Stomach smooth muscle (tissue), 2 donors: ENCODE results near the gene CATSPER1.

Experiments
- H3K27ac ChIP-seq: one replicate; pipeline ENCODE4 v1.7.0; 2013; ENCODE audit warnings: mild to moderate bottlenecking, low read length, inconsistent platforms
- H3K27me3 ChIP-seq, 2 donors: one replicate each; pipeline ENCODE4 v1.7.0; 2013; ENCODE audit warnings: low read length in 2 of 2; ENCODE audit not compliant: insufficient read depth in 2 of 2, control insufficient read depth in 1 of 2
- H3K36me3 ChIP-seq, 2 donors: one replicate each; pipeline ENCODE4 v1.7.0; 2013; ENCODE audit warnings: low read length in 2 of 2; ENCODE audit not compliant: control insufficient read depth in 2 of 2, insufficient read depth in 2 of 2
- H3K4me1 ChIP-seq: one replicate; pipeline ENCODE4 v1.7.0; 2013; ENCODE audit warnings: low read length; ENCODE audit not compliant: control insufficient read depth, insufficient read depth
- H3K4me3 ChIP-seq, 2 donors: one replicate each; pipeline ENCODE4 v1.7.0; 2013; ENCODE audit warnings: low read length in 2 of 2
- H3K9ac ChIP-seq, 2 donors: one replicate each; pipeline ENCODE4 v1.7.0; 2013; ENCODE audit warnings: low read length in 2 of 2, mild to moderate bottlenecking in 1 of 2
- H3K9me3 ChIP-seq, 2 donors: one replicate each; pipeline ENCODE4 v1.7.0; 2013; ENCODE audit warnings: low read length in 2 of 2; ENCODE audit not compliant: control insufficient read depth in 2 of 2
- donor health status: healthy.
- donor health status: Pancreatic carcinoma.

Gene CATSPER1

DNA sequence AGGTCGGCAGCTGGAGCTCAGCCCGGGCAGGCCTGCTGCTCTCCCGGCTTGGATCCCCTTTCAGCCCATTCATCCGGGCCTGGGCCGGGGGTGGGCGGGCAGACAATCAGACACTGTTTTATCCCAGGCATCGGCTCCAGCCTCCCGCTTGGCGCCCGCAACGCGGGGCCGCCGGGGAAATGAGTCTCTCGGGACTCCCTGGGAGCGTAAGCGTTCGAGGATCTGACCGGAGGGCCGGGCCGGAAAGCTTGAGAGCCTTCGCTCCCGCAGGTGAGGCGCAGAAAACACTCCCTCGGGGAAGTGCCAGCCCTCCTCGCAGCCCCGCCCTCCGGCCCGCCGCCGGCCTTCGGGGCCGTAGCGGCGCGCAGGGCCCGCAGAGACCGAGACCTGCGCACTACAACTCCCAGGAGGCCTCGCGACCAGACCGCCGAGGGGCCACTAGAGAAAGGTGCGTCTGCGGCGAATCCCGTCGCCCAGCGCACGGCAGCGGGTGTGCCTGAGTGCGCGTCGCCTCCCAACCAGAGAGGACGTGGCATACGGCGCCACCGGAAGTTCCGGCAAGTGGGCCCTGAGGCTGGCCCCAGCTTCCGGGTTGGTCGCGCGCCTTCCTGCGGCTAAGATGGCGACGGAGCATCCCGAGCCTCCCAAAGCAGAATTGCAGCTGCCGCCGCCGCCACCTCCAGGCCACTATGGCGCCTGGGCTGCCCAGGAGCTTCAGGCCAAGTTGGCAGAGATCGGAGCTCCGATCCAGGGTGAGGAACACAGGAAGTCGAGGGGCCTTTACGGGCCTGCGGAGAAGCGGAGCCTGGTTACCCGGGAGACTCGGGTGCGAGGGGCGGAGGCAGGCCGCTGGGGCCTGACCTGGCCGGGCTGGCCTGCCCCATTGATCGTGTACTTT is 25.7 kb upstream of the CATSPER1 start, which contains the start of gene SF3B2:
Gene SF3B2, plus strand, starts transcription at position 599 of the 898 bp plus-strand sequence. Its CDS starts 21 bp downstream, at position 620.
- Histone ChIP-seq H3K9ac (peak within 1 kb of the TSS; percentile 92 to 97), H3K36me3 (peaks cover 10 to 19% of the 10 kb centered on the region in 2 donors), H3K4me1 (peaks cover 24% of the 10 kb centered on the region), H3K4me3 (peak within 1 kb of the TSS; percentile 98 to 99), H3K27me3 (peaks cover 6 to 18% of the 10 kb centered on the region in 2 donors), H3K9me3 (no peaks in the 10 kb centered on the region), H3K27ac (peak within 1 kb of the TSS; percentile 79)

DNA sequence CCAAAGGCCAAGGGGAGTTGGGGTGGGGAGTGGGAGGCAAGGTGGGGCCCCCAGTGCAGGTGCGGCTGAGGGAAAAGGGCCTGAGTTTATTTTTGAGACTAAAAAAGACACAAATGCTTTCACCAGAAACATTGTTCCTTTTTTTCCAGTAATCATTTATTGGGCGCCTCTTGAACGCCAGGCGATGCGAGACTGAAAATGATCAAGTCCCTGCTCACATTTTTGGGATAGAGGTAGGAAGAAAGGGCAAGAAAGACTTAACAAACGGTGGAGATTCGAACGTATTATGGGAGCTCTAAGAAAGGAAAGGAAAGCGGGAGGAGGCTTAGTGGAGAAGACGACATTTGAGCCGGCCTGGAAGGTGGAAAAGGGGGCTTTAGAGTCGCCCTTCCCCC is 25.1 kb upstream of the CATSPER1 start:
- Histone ChIP-seq H3K4me1 (peaks cover 24% of the 10 kb centered on the region), H3K27ac (peak overlapping the region; percentile 79), H3K9ac (peak overlapping the region; percentile 82 to 89), H3K27me3 (peaks cover 6 to 20% of the 10 kb centered on the region in 2 donors), H3K36me3 (peaks cover 4 to 12% of the 10 kb centered on the region in 2 donors), H3K9me3 (no peaks in the 10 kb centered on the region), H3K4me3 (peak overlapping the region; percentile 98 to 99)

DNA sequence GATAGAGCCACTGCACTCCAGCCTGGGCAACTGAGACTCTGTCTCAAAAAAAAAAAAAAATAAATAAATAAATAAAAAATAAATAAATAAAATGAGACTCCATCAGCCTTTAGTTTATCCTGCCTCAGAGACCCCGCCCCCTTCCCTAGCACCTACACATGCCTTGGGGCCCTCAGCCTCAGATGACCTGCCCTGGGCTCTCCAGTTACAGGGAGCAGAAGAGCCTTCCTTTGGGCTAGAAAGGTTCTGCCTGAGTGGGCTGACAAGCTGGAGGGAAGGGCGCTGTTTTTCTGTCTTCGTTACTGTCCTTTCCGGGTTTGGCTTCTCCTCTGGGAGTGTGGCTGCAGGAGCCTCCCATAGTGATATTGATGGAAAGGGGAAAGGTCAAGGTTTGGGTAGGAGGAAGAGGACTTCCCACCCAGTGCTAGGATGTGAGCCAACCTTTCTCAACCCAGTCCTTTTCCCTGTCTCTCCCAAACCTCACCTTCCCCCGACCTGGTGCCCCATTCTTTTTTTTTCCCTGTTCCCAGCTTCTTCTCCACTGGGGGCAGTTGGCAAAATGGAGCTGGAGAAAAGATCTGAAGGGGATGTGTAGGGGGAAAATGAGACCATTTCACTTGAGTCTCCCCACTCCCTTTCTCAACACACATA is 24.4 kb upstream of the CATSPER1 start:
- peaks cover 6 to 23% of the 10 kb centered on the region in 2 donors for H3K27me3 ChIP-seq
- H3K27ac ChIP-seq: peak overlapping the region; percentile 79
- no peaks in the 10 kb centered on the region for H3K9me3 ChIP-seq
- no peak overlapping the region for H3K4me3 ChIP-seq
- peak overlapping the region in 1 of 2 donors; percentile 89 for H3K9ac ChIP-seq
- peaks cover 4 to 8% of the 10 kb centered on the region in 2 donors for H3K36me3 ChIP-seq
- H3K4me1 ChIP-seq: peaks cover 24% of the 10 kb centered on the region

DNA sequence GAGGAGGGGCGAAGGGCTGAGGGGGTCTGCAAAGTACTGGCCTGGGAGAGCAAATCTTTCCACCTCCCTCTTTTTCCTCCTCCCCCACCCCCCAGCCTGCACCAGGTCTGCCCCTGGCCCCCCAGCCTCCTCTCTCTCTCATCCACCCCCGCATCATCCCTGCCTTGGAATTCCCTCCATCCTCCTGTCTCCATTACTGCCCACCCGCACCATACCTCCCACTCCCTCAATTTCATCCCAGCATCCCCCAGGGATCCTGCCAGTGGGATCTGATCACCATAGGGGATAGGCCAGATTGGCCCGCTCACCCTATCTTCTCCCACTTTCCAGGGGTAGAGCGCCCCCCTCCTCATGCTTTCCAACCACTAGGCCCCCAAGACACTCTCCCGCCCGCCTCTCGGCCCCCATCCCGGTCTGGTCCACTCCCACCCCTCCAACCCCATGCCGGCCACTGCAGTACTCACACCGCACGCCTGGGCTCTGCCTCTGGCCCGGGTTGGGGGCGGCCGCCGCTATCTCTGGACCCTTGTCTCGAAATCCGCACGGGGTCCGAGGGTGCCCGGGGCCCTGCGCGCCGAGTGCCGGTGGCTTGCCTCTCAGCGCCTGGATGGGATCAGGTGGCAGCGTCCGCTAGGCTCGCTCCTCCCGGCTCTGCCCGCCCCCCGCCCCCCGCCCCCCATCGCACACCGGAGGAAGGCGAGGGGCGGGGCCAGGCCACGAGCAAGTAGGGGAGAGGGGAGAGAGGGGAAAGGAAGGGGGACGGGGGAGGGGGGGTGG is 22.5 kb upstream of the CATSPER1 start, which contains the start of gene GAL3ST3:
Gene GAL3ST3, minus strand, starts transcription at position 615 of the 777 bp plus-strand sequence. CDS start 3,746 bp downstream, outside the sequence.
- H3K27me3 ChIP-seq: peaks cover 6 to 23% of the 10 kb centered on the region in 2 donors
- no peak within 1 kb of the TSS for H3K27ac ChIP-seq
- H3K4me3 ChIP-seq: no peak within 1 kb of the TSS
- H3K9ac ChIP-seq: no peak within 1 kb of the TSS
- peaks cover 30% of the 10 kb centered on the region for H3K4me1 ChIP-seq
- no peaks in the 10 kb centered on the region for H3K9me3 ChIP-seq
- H3K36me3 ChIP-seq: no peaks in the 10 kb centered on the region

DNA sequence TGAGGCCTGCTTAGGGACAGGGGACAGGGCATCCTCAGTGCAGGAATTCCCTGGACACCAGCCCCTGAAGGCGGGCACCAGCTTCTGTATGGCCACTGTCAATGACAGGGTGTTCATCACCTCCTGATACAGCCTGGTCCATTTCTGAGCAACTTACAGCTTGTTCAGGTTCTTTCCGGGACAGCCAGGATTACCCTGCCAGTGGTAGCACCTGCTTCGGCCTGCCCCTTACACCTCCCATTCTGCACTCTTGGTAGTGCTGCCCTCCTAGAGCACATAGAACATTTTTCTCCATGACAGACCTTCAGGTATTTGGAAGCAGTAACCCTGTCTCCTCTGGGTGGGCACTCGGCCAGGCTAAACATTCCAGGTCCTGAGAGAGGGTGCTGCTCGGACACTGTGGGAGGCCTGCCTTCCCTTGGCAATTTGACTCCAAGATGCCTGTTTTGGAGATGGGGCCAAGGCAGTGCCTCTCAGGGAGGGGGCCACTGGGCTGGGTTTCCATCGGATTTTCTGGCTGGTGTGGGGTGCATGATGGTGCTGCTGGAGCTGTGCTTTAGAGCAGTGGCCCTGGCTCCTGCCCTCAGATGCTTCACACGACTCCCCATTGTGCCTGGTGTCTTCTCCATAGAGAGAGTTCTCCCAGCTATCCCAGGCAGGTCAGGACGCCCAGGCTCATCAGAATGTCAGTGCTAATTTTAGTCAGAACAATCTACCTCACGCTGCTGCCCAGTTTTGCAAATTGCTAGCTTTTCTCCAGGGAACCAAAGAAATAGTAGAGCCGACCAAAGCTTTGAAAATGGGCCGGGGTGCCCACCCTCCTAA is 21.5 kb upstream of the CATSPER1 start:
- Histone ChIP-seq H3K36me3 (no peaks in the 10 kb centered on the region), H3K9me3 (no peaks in the 10 kb centered on the region), H3K4me1 (peaks cover 21% of the 10 kb centered on the region), H3K4me3 (no peak overlapping the region), H3K9ac (no peak overlapping the region), H3K27me3 (peaks cover 6 to 23% of the 10 kb centered on the region in 2 donors), H3K27ac (no peak overlapping the region)

DNA sequence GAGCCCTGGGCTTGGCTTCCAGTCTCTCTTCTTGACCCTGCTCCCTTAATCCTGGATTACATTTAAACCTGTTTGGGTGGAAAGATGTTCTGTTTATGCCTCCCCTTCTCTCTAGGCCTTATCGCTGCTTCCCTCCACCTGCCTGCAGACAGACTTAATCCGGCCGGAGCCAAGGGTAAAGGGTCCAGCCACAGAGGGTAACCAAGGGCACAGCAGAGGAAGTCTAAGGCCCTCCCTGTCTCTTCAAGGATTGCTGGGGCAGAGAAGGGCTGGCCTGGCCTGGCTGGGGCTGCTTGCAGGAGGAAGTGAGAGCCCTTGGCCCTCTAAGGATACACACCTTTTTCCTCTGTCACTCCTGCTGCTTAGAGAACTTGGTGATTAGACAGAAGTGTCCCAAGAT is 20.6 kb upstream of the CATSPER1 start:
- Histone ChIP-seq H3K4me1 (peaks cover 17% of the 10 kb centered on the region), H3K4me3 (no peak overlapping the region), H3K9me3 (no peaks in the 10 kb centered on the region), H3K9ac (no peak overlapping the region), H3K36me3 (no peaks in the 10 kb centered on the region), H3K27ac (no peak overlapping the region), H3K27me3 (peaks cover 6 to 23% of the 10 kb centered on the region in 2 donors)

DNA sequence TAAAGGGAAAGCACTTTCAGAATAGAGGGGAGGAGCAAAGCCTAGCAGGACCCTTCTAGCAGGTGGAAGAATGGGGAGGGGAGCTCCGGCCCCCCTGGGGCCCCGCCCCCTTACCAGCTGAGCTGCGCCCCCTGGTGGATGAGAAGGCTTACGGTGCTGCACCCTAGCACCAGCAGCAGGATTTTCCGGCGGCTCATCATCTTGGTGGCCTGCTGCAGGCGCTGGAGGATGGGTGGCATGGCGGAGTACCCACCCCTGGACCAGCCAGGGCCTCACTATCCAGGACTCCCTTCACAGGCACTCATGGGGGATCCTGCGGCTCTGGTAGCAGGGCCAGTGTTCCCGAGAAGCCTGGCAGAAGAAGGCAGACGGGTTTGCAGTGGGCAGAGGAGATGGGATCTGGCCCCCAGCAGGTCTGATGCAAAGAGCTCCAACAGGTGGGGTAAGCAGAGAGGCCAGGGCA is 18.9 kb upstream of the CATSPER1 start:
- H3K9ac ChIP-seq: no peak overlapping the region
- H3K36me3 ChIP-seq: no peaks in the 10 kb centered on the region
- H3K27ac ChIP-seq: no peak overlapping the region
- H3K27me3 ChIP-seq: peaks cover 6 to 23% of the 10 kb centered on the region in 2 donors
- H3K4me3 ChIP-seq: no peak overlapping the region
- H3K9me3 ChIP-seq: no peaks in the 10 kb centered on the region
- peaks cover 8% of the 10 kb centered on the region for H3K4me1 ChIP-seq

DNA sequence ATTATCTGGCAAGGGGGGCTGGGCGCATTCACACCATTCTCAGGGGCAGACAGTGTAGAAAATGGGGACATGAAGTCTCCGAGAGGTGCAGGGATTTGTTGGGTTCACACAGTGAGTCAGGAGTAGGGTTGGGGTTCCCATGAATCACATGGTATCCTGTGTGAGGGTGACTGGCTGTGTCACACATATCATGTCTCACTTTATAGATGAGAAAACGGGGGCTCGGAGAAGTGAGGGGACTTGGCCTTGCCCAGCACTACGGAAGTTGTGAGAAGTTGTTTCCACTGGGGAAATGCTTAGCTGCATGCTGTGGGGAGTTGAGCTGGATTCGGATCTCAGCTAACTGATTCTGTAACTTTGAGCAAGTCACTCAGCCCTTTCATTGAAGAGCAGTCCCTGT is 18.5 kb upstream of the CATSPER1 start:
- no peak overlapping the region for H3K9ac ChIP-seq
- peaks cover 8% of the 10 kb centered on the region for H3K4me1 ChIP-seq
- no peaks in the 10 kb centered on the region for H3K9me3 ChIP-seq
- no peak overlapping the region for H3K4me3 ChIP-seq
- no peaks in the 10 kb centered on the region for H3K36me3 ChIP-seq
- H3K27ac ChIP-seq: no peak overlapping the region
- H3K27me3 ChIP-seq: peaks cover 6 to 23% of the 10 kb centered on the region in 2 donors

DNA sequence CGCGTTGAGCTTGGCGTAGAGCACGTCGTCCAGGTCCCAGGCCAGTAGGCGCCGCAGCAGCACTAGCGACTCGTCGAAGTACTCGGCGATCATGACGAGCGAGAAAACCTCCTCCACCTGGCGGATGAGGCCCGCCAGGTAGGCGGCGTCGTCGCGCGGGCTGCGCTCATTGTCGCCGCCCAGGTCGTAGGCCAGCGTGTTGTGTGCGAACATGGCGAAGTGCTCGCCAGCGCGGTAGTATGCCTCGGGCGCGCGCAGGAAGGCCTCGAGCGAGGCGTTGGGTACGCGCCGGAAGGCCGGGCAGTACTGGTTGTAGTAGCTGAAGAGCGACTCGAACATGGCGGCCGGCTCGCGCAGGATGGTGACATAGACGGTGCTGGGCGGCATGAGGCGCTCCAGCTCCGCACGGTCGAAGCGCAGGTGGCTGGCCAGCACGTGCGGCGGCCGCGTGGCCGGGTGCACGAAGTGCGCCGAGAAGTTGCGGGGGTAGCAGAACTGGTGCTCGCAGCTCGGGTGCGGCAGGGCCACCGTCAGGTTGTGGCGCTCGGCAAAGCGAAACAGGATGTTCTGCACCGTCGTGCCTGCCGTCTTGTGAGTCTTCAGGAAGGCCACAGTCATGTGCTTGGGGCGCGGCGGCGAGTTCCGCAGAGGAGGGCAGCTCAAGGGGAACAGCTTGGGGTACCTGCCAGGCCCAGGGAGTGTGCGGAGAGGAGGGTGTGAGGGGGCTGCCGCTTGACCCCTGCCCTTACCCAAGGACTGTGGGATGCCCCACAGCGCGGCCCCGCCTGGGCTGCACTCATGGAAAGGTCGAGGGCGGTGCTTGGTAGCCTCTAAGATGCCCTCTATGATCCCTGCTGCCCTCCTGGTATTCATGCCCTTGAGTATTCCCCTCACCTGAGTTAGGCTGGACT is 17.0 kb upstream of the CATSPER1 start:
- H3K9ac ChIP-seq: no peak overlapping the region
- peaks cover 6% of the 10 kb centered on the region for H3K4me1 ChIP-seq
- H3K27ac ChIP-seq: no peak overlapping the region
- H3K27me3 ChIP-seq: peaks cover 3 to 17% of the 10 kb centered on the region in 2 donors
- H3K4me3 ChIP-seq: no peak overlapping the region
- H3K9me3 ChIP-seq: no peaks in the 10 kb centered on the region
- no peaks in the 10 kb centered on the region for H3K36me3 ChIP-seq
